ENCODE data around the gene MAX. TPM values are rescaled to one million over a fixed set of nuclear protein-coding genes. Genes with fewer than 3 reads are reported as not detected.

The MAX gene
- polyA plus RNA-seq, 1 donor from 2014 or later: 55.3 TPM

DNA sequence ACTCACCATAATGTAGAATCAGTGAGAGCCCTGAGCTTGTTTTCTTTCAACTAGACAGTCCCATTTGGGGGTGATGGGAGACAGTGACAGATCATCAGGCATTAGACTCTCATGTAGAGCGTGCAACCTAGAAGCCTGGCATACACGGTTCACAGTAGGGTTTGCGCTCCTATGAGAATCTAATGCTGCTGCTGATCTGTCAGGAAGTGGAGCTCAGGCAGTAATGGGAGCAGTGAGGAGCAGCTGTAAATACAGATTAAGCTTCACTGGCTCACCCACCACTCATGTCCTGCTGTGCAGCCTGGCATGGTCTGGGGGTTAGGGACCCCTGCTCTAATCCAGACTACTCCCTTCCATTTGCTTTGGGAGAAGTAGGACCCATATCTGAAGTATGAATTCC, 60.0 kb downstream of the MAX start:
- TF ChIP-seq RAD21 (conservative IDR thresholded peaks at IDR 0.05): no peak
- no peak for TF ChIP-seq TAF1 (IDR thresholded peaks at IDR 0.05; ENCODE audit: low read depth)
- no peak for TF ChIP-seq SMC3 (conservative IDR thresholded peaks at IDR 0.05; ENCODE audit: poor library complexity)
- TF ChIP-seq EZH2 (IDR thresholded peaks at IDR 0.05; ENCODE audit: borderline replicate concordance, insufficient read depth, low read length, poor library complexity, severe bottlenecking): no peak

DNA sequence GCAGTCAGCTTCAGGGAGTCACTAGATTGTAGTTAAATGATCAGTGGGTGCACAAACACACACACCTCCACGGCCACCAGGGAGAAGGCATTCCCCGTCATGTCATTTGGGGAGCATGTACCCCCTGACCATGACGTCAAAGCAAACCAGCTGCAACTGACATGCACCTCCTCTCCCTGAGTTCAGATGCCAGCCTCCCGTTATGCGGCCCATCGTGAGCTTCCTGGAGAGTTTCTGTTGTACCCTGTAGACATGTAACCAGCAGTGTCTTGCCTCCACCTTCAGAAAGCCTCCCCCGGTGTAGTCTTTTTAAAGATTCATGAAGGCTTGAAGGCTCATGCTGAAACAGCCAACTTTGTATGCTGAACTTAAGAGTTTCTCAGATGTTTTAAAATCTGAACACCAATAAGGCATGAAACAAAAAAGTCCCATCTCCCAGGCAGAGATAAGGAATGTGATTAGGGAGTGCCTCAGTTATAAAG, 60.8 kb downstream of the MAX start:
- H3K4me2 ChIP-seq (ENCODE audit: low read length): no peak overlapping the region
- no peak overlapping the region for H2AFZ ChIP-seq (ENCODE audit: low read depth, low read length)

More for the DNA sequence above, 60.0 kb downstream of the MAX start:
- H3K27me3 ChIP-seq (ENCODE audit: insufficient read depth, low read depth, low read length): no peaks in the 10 kb centered on the region
- H3K4me3 ChIP-seq (ENCODE audit: low read length): no peak overlapping the region
- no peak overlapping the region for H3K27ac ChIP-seq (ENCODE audit: low read length)
- no peaks in the 10 kb centered on the region for H3K9me3 ChIP-seq (ENCODE audit: low read length)
- H3K9me2 ChIP-seq (ENCODE audit: insufficient read depth, low read length): no peaks in the 10 kb centered on the region
- H3K9ac ChIP-seq (ENCODE audit: low read length): no peak overlapping the region
- H4K20me1 ChIP-seq (ENCODE audit: insufficient read depth): no peaks in the 10 kb centered on the region
- no peaks in the 10 kb centered on the region for H3K36me3 ChIP-seq (ENCODE audit: insufficient read depth, low read length)
- H3F3A ChIP-seq (ENCODE audit: insufficient read depth, low read length, poor library complexity, severe bottlenecking): no peaks in the 10 kb centered on the region
- H3K79me2 ChIP-seq (replicated peaks; ENCODE audit: insufficient read depth, low read length): no peaks in the 10 kb centered on the region
- no peak overlapping the region for H2AFZ ChIP-seq (ENCODE audit: low read depth, low read length)
- no peak overlapping the region for H3K4me2 ChIP-seq (ENCODE audit: low read length)

More for the DNA sequence above, 60.8 kb downstream of the MAX start:
- H3K27ac ChIP-seq (ENCODE audit: low read length): no peak overlapping the region
- no peak overlapping the region for H3K4me3 ChIP-seq (ENCODE audit: low read length)
- no peak overlapping the region for H3K9ac ChIP-seq (ENCODE audit: low read length)
- no peaks in the 10 kb centered on the region for H3K36me3 ChIP-seq (ENCODE audit: insufficient read depth, low read length)
- no peaks in the 10 kb centered on the region for H3F3A ChIP-seq (ENCODE audit: insufficient read depth, low read length, poor library complexity, severe bottlenecking)
- H3K27me3 ChIP-seq (ENCODE audit: insufficient read depth, low read depth, low read length): no peaks in the 10 kb centered on the region
- no peaks in the 10 kb centered on the region for H3K9me3 ChIP-seq (ENCODE audit: low read length)
- H4K20me1 ChIP-seq (ENCODE audit: insufficient read depth): no peaks in the 10 kb centered on the region
- no peak for TF ChIP-seq RAD21 (conservative IDR thresholded peaks at IDR 0.05)
- TF ChIP-seq, protein P1, sequence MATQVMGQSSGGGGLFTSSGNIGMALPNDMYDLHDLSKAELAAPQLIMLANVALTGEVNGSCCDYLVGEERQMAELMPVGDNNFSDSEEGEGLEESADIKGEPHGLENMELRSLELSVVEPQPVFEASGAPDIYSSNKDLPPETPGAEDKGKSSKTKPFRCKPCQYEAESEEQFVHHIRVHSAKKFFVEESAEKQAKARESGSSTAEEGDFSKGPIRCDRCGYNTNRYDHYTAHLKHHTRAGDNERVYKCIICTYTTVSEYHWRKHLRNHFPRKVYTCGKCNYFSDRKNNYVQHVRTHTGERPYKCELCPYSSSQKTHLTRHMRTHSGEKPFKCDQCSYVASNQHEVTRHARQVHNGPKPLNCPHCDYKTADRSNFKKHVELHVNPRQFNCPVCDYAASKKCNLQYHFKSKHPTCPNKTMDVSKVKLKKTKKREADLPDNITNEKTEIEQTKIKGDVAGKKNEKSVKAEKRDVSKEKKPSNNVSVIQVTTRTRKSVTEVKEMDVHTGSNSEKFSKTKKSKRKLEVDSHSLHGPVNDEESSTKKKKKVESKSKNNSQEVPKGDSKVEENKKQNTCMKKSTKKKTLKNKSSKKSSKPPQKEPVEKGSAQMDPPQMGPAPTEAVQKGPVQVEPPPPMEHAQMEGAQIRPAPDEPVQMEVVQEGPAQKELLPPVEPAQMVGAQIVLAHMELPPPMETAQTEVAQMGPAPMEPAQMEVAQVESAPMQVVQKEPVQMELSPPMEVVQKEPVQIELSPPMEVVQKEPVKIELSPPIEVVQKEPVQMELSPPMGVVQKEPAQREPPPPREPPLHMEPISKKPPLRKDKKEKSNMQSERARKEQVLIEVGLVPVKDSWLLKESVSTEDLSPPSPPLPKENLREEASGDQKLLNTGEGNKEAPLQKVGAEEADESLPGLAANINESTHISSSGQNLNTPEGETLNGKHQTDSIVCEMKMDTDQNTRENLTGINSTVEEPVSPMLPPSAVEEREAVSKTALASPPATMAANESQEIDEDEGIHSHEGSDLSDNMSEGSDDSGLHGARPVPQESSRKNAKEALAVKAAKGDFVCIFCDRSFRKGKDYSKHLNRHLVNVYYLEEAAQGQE (IDR thresholded peaks at IDR 0.05; ENCODE audit: borderline replicate concordance): no peak
- no peak for TF ChIP-seq EZH2 (IDR thresholded peaks at IDR 0.05; ENCODE audit: borderline replicate concordance, insufficient read depth, low read length, poor library complexity, severe bottlenecking)
- TF ChIP-seq, protein P2, sequence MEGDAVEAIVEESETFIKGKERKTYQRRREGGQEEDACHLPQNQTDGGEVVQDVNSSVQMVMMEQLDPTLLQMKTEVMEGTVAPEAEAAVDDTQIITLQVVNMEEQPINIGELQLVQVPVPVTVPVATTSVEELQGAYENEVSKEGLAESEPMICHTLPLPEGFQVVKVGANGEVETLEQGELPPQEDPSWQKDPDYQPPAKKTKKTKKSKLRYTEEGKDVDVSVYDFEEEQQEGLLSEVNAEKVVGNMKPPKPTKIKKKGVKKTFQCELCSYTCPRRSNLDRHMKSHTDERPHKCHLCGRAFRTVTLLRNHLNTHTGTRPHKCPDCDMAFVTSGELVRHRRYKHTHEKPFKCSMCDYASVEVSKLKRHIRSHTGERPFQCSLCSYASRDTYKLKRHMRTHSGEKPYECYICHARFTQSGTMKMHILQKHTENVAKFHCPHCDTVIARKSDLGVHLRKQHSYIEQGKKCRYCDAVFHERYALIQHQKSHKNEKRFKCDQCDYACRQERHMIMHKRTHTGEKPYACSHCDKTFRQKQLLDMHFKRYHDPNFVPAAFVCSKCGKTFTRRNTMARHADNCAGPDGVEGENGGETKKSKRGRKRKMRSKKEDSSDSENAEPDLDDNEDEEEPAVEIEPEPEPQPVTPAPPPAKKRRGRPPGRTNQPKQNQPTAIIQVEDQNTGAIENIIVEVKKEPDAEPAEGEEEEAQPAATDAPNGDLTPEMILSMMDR (IDR thresholded peaks at IDR 0.05; ENCODE audit: poor library complexity, severe bottlenecking): no peak
- TF ChIP-seq POLR2AphosphoS5 (IDR thresholded peaks at IDR 0.05): no peak
- TF ChIP-seq TAF1 (IDR thresholded peaks at IDR 0.05; ENCODE audit: low read depth): no peak
- TF ChIP-seq MXI1 (conservative IDR thresholded peaks at IDR 0.05; ENCODE audit: poor library complexity, severe bottlenecking): no peak
- TF ChIP-seq SMC3 (conservative IDR thresholded peaks at IDR 0.05; ENCODE audit: poor library complexity): no peak
- no peak for TF ChIP-seq EP300 (conservative IDR thresholded peaks at IDR 0.05; ENCODE audit: poor library complexity, severe bottlenecking)
- H3K9me2 ChIP-seq (ENCODE audit: insufficient read depth, low read length): no peaks in the 10 kb centered on the region
- H3K79me2 ChIP-seq (replicated peaks; ENCODE audit: insufficient read depth, low read length): no peaks in the 10 kb centered on the region
